Central memory CD8-positive, alpha-beta T cell (primary cell): ENCODE results near the gene ADAM11.
"Not testable (repeated sequence)": the region's sequence is repeated elsewhere in the genome, so short reads cannot be mapped to it uniquely, and the experiment has no call there.

Experiments used
- ATAC-seq: fragments of 150-1000 bp; cut with Tn5 transposase; replicated peaks from 2 replicates; pipeline ENCODE4 v1.10.0; 2022; ENCODE audit warnings: mild to moderate bottlenecking, moderate FRiP score, moderate number of reproducible peaks; ENCODE audit not compliant: poor library complexity, severe bottlenecking; ENCODE audit errors: extremely low read depth
- DNase-seq, 2 donors: peaks; one replicate each; pipeline ENCODE4 v3.0.0; 2021; ENCODE audit warnings: low spot score in 2 of 2
- H3K27ac Mint-ChIP-seq: one replicate; pipeline ENCODE4 v1.8.0; 2022; ENCODE audit warnings: low read depth, mild to moderate bottlenecking, moderate library complexity, mixed read lengths
- H3K27me3 Mint-ChIP-seq: one replicate; pipeline ENCODE4 v1.8.0; 2022; ENCODE audit warnings: mixed read lengths
- H3K36me3 Mint-ChIP-seq: one replicate; pipeline ENCODE4 v1.8.0; 2022; ENCODE audit warnings: mild to moderate bottlenecking, moderate library complexity, mixed read lengths; ENCODE audit not compliant: insufficient read depth
- H3K4me1 Mint-ChIP-seq: one replicate; pipeline ENCODE4 v1.8.0; 2022; ENCODE audit warnings: mixed read lengths
- H3K4me3 Mint-ChIP-seq: one replicate; pipeline ENCODE4 v1.8.0; 2022; ENCODE audit warnings: mild to moderate bottlenecking, moderate library complexity, mixed read lengths
- H3K9me3 Mint-ChIP-seq: one replicate; pipeline ENCODE4 v1.8.0; 2022; ENCODE audit warnings: mixed read lengths

Gene ADAM11

GRCh38 chr17:44797802-44798201 lies 39.0 kb downstream of the ADAM11 start:
- Mint-ChIP-seq H3K4me3 (no peak overlapping the region), H3K4me1 (no peaks in the 10 kb centered on the region), H3K27ac (no peak overlapping the region), H3K9me3 (no peaks in the 10 kb centered on the region), H3K27me3 (peaks cover 22% of the 10 kb centered on the region), H3K36me3 (no peaks in the 10 kb centered on the region)
- ATAC-seq = no peak
- no peak for DNase-seq

- Mint-ChIP-seq H3K9me3 (no peaks in the 10 kb centered on the region), H3K4me1 (no peaks in the 10 kb centered on the region), H3K36me3 (no peaks in the 10 kb centered on the region), H3K27ac (no peak overlapping the region), H3K27me3 (peaks cover 22% of the 10 kb centered on the region), H3K4me3 (no peak overlapping the region)
- ATAC-seq (no peak), DNase-seq (no peak)
Observed at GRCh38 chr17:44798356-44798755, 39.6 kb downstream of the ADAM11 start.

- no peak for DNase-seq
- no peak overlapping the region for H3K27ac Mint-ChIP-seq
- H3K4me3 Mint-ChIP-seq = no peak overlapping the region
Observed at GRCh38 chr17:44801880-44802279, 43.1 kb downstream of the ADAM11 start.

GRCh38 chr17:44804302-44805089 lies 45.7 kb downstream of the ADAM11 start:
- Mint-ChIP-seq H3K9me3 (no peaks in the 10 kb centered on the region), H3K36me3 (no peaks in the 10 kb centered on the region), H3K27ac (no peak overlapping the region), H3K27me3 (peaks cover 49% of the 10 kb centered on the region), H3K4me1 (no peaks in the 10 kb centered on the region), H3K4me3 (no peak overlapping the region)
- no peak for DNase-seq
- ATAC-seq = no peak

More at GRCh38 chr17:44801880-44802279, 43.1 kb downstream of the ADAM11 start:
- ATAC-seq = no peak
- H3K27me3 Mint-ChIP-seq = peaks cover 44% of the 10 kb centered on the region
- H3K9me3 Mint-ChIP-seq = no peaks in the 10 kb centered on the region
- no peaks in the 10 kb centered on the region for H3K4me1 Mint-ChIP-seq
- H3K36me3 Mint-ChIP-seq = no peaks in the 10 kb centered on the region

GRCh38 chr17:44807093-44807816 lies 48.5 kb downstream of the ADAM11 start:
- ATAC-seq (no peak), DNase-seq (no peak)
- Mint-ChIP-seq H3K9me3 (no peaks in the 10 kb centered on the region), H3K27me3 (peaks cover 42% of the 10 kb centered on the region), H3K27ac (no peak overlapping the region), H3K4me1 (no peaks in the 10 kb centered on the region), H3K4me3 (no peak overlapping the region), H3K36me3 (no peaks in the 10 kb centered on the region)

- Mint-ChIP-seq H3K4me3 (no peak overlapping the region), H3K27me3 (peaks cover 39% of the 10 kb centered on the region), H3K36me3 (no peaks in the 10 kb centered on the region), H3K4me1 (no peaks in the 10 kb centered on the region), H3K27ac (no peak overlapping the region), H3K9me3 (no peaks in the 10 kb centered on the region)
- no peak for DNase-seq
- no peak for ATAC-seq
Observed at GRCh38 chr17:44807817-44808155, 49.0 kb downstream of the ADAM11 start.

GRCh38 chr17:44808156-44808555 lies 49.4 kb downstream of the ADAM11 start:
- Mint-ChIP-seq H3K4me1 (no peaks in the 10 kb centered on the region), H3K27me3 (peaks cover 39% of the 10 kb centered on the region), H3K4me3 (no peak overlapping the region), H3K36me3 (no peaks in the 10 kb centered on the region), H3K27ac (no peak overlapping the region), H3K9me3 (no peaks in the 10 kb centered on the region)
- no peak for DNase-seq
- no peak for ATAC-seq

GRCh38 chr17:44808656-44809388 lies 50.0 kb downstream of the ADAM11 start:
- not testable (repeated sequence) for H3K9me3 Mint-ChIP-seq, ATAC-seq, H3K4me3 Mint-ChIP-seq, DNase-seq, H3K36me3 Mint-ChIP-seq, H3K27ac Mint-ChIP-seq, H3K4me1 Mint-ChIP-seq
- H3K27me3 Mint-ChIP-seq = peaks cover 39% of the 10 kb centered on the region

- no peak for ATAC-seq
- no peaks in the 10 kb centered on the region for H3K9me3 Mint-ChIP-seq
- peaks cover 13% of the 10 kb centered on the region for H3K27me3 Mint-ChIP-seq
- no peak for DNase-seq
- no peak overlapping the region for H3K27ac Mint-ChIP-seq
- no peaks in the 10 kb centered on the region for H3K4me1 Mint-ChIP-seq
- H3K4me3 Mint-ChIP-seq = no peak overlapping the region
- no peaks in the 10 kb centered on the region for H3K36me3 Mint-ChIP-seq
Observed at GRCh38 chr17:44812263-44812662, 53.5 kb downstream of the ADAM11 start.

- H3K4me3 Mint-ChIP-seq, H3K9me3 Mint-ChIP-seq, H3K36me3 Mint-ChIP-seq, H3K27ac Mint-ChIP-seq, DNase-seq, H3K4me1 Mint-ChIP-seq, ATAC-seq: not testable (repeated sequence)
- peaks cover 34% of the 10 kb centered on the region for H3K27me3 Mint-ChIP-seq
Observed at GRCh38 chr17:44818508-44818907, 59.7 kb downstream of the ADAM11 start.

- no peaks in the 10 kb centered on the region for H3K4me1 Mint-ChIP-seq
- no peaks in the 10 kb centered on the region for H3K9me3 Mint-ChIP-seq
- H3K27me3 Mint-ChIP-seq = peaks cover 40% of the 10 kb centered on the region
- H3K36me3 Mint-ChIP-seq = no peaks in the 10 kb centered on the region
- DNase-seq (no peak), ATAC-seq (no peak)
- H3K4me3 Mint-ChIP-seq = no peak overlapping the region
- H3K27ac Mint-ChIP-seq = no peak overlapping the region
Observed at GRCh38 chr17:44820631-44821212, 61.9 kb downstream of the ADAM11 start.

GRCh38 chr17:44825236-44825635 lies 66.4 kb downstream of the ADAM11 start:
- not testable (repeated sequence) for DNase-seq, ATAC-seq, H3K27ac Mint-ChIP-seq, H3K9me3 Mint-ChIP-seq, H3K4me3 Mint-ChIP-seq, H3K36me3 Mint-ChIP-seq
- peaks cover 52% of the 10 kb centered on the region for H3K27me3 Mint-ChIP-seq
- H3K4me1 Mint-ChIP-seq = peaks cover 11% of the 10 kb centered on the region
